ENCODE results near the gene TAS2R19. TPM values are rescaled to one million over a fixed set of nuclear protein-coding genes. Genes with fewer than 3 reads are reported as not detected.

TAS2R19 gene
- total and polyA plus RNA-seq, 7 donors: 0.08 to 0.86 (median 0.34) TPM

GRCh38 chr12:10974965-10975364 lies 47.5 kb downstream of the TAS2R19 start:
- no peak for DNase-seq

More at GRCh38 chr12:10974965-10975364, 47.5 kb downstream of the TAS2R19 start:
- H3K4me1 ChIP-seq: no peaks in the 10 kb centered on the region
- no peak for TF ChIP-seq CTCF (IDR thresholded peaks at IDR 0.05)
- 81 to 85% (median 85%) methylated on average over 3 of the region's 3 CpGs for WGBS, 3 donors
- intact Hi-C loops (cut with DNase I): no loop called here
- no peak for ATAC-seq
- H3K4me3 ChIP-seq: no peak overlapping the region
- H3K27me3 ChIP-seq (ENCODE audit: insufficient read depth in 3 of 3, low read length in 2 of 3): no peaks in the 10 kb centered on the region
- H3K36me3 ChIP-seq (ENCODE audit: insufficient read depth in 1 of 2, low read depth in 1 of 2): no peaks in the 10 kb centered on the region
- H3K9me3 ChIP-seq: no peaks in the 10 kb centered on the region
- no peak overlapping the region for H3K27ac ChIP-seq

Other genes starting within 250 kb of the TAS2R19 start
- not detected for gene TAS2R7, start 220.0 kb downstream of the TAS2R19 start, total RNA-seq
- not detected for gene TAS2R7, start 220.0 kb downstream of the TAS2R19 start, polyA plus RNA-seq
- gene TAS2R8, start 215.3 kb downstream of the TAS2R19 start, total RNA-seq: not detected
- gene TAS2R8, start 215.3 kb downstream of the TAS2R19 start, polyA plus RNA-seq: not detected
- gene TAS2R9, start 212.5 kb downstream of the TAS2R19 start, total RNA-seq: not detected
- not detected for gene TAS2R9, start 212.5 kb downstream of the TAS2R19 start, polyA plus RNA-seq
- not detected for gene TAS2R10, start 196.3 kb downstream of the TAS2R19 start, total RNA-seq
- gene TAS2R10, start 196.3 kb downstream of the TAS2R19 start, polyA plus RNA-seq: under 1 TPM in 2 of 3 donors, not detected in 1; 0.04 to 0.17 TPM
- 1 to 10 TPM; 1.0 to 3.9 (median 2.7) TPM for gene PRR4, start 173.1 kb downstream of the TAS2R19 start, total RNA-seq
- 10 to 100 TPM in 1 of 3 donors, 1 to 10 TPM in 2; 2.6 to 11.7 (median 4.3) TPM for gene PRR4, start 173.1 kb downstream of the TAS2R19 start, polyA plus RNA-seq
- gene PRH1, start 138.4 kb downstream of the TAS2R19 start, total RNA-seq: 1 to 10 TPM; 3.0 to 6.1 (median 4.4) TPM
- 1 to 10 TPM in 2 of 3 donors, under 1 TPM in 1; 0.59 to 3.0 (median 1.2) TPM for gene PRH1, start 138.4 kb downstream of the TAS2R19 start, polyA plus RNA-seq
- gene TAS2R13, start 113.1 kb downstream of the TAS2R19 start, total RNA-seq: under 1 TPM in 3 of 4 donors, not detected in 1; 0.13 to 0.36 (median 0.28) TPM
- gene TAS2R13, start 113.1 kb downstream of the TAS2R19 start, polyA plus RNA-seq: under 1 TPM in 1 of 3 donors, not detected in 2; 0.08 TPM
- gene PRH2, start 93.4 kb downstream of the TAS2R19 start, total RNA-seq: not detected
- gene PRH2, start 93.4 kb downstream of the TAS2R19 start, polyA plus RNA-seq: not detected
- under 1 TPM; 0.30 to 0.68 (median 0.59) TPM for gene TAS2R14, start 83.4 kb downstream of the TAS2R19 start, total RNA-seq
- under 1 TPM; 0.18 to 0.85 (median 0.66) TPM for gene TAS2R14, start 83.4 kb downstream of the TAS2R19 start, polyA plus RNA-seq
- under 1 TPM in 3 of 4 donors, not detected in 1; 0.29 to 0.99 (median 0.39) TPM for gene TAS2R50, start 35.7 kb downstream of the TAS2R19 start, total RNA-seq
- gene TAS2R50, start 35.7 kb downstream of the TAS2R19 start, polyA plus RNA-seq: under 1 TPM in 1 of 3 donors, not detected in 2; 0.14 TPM
- under 1 TPM; 0.21 to 0.42 (median 0.25) TPM for gene TAS2R20, start 24.3 kb downstream of the TAS2R19 start, total RNA-seq
- under 1 TPM in 2 of 3 donors, not detected in 1; 0.10 to 0.20 TPM for gene TAS2R20, start 24.3 kb downstream of the TAS2R19 start, polyA plus RNA-seq
- under 1 TPM; 0.34 to 0.81 (median 0.47) TPM for gene TAS2R31, start 8.8 kb upstream of the TAS2R19 start, total RNA-seq
- gene TAS2R31, start 8.8 kb upstream of the TAS2R19 start, polyA plus RNA-seq: under 1 TPM; 0.13 to 0.18 (median 0.15) TPM
- under 1 TPM in 3 of 4 donors, not detected in 1; 0.23 to 0.51 (median 0.24) TPM for gene TAS2R46, start 39.7 kb upstream of the TAS2R19 start, total RNA-seq
- under 1 TPM in 1 of 3 donors, not detected in 2; 0.04 TPM for gene TAS2R46, start 39.7 kb upstream of the TAS2R19 start, polyA plus RNA-seq
- gene TAS2R43, start 69.7 kb upstream of the TAS2R19 start, total RNA-seq: under 1 TPM in 1 of 4 donors, not detected in 3; 0.36 TPM
- under 1 TPM in 1 of 3 donors, not detected in 2; 0.09 TPM for gene TAS2R43, start 69.7 kb upstream of the TAS2R19 start, polyA plus RNA-seq
- gene TAS2R30, start 112.0 kb upstream of the TAS2R19 start, total RNA-seq: 1 to 10 TPM in 1 of 4 donors, under 1 TPM in 3; 0.25 to 1.1 (median 0.78) TPM
- gene TAS2R30, start 112.0 kb upstream of the TAS2R19 start, polyA plus RNA-seq: under 1 TPM in 2 of 3 donors, not detected in 1; 0.03 to 0.08 TPM
- gene SMIM10L1, start 148.6 kb upstream of the TAS2R19 start, total RNA-seq: 10 to 100 TPM; 18.3 to 20.2 (median 18.5) TPM
- 10 to 100 TPM; 11.5 to 18.2 (median 15.8) TPM for gene SMIM10L1, start 148.6 kb upstream of the TAS2R19 start, polyA plus RNA-seq
- not detected for gene TAS2R42, start 164.3 kb upstream of the TAS2R19 start, total RNA-seq
- not detected for gene TAS2R42, start 164.3 kb upstream of the TAS2R19 start, polyA plus RNA-seq
- not detected for gene PRB3, start 247.1 kb upstream of the TAS2R19 start, total RNA-seq
- gene PRB3, start 247.1 kb upstream of the TAS2R19 start, polyA plus RNA-seq: not detected

All from psoas muscle (tissue), 8 donors.